Measurements from ENCODE around the gene IZUMO4.

The IZUMO4 gene

DNA sequence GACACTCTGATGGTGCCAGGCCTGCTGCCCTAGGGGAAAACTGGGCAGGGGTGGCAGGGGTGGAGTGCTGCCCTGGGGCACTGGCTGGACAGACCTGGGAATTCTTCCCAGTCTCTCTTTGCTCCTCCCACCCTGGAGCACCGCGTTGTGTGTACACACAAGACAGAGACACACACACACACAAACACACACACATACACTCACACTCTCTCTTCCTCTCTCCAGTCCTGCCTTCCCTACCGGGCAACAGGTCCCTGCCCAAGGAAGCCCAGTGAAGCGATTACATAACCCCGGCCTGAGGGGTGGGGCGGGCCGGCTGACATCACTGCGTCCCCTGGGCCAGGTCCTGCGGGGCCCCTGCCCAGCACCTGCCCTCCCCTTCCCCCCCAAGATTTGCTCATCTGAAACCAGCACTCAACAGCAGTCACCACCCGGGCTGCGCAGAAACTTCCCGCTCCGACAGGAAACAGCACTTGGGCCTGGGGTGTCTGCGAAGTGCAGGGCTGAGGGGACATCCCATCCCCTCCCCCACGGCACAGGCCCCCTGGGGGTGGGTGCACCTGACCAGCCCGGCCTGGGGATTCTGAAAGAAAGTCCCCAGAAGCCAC lies 46.9 kb upstream of the IZUMO4 start:
- peak overlapping the region; percentile 91 for H3K4me3 ChIP-seq
- DNase-seq (ENCODE audit: low spot score) = peak; percentile 92
- TF ChIP-seq, protein P1, sequence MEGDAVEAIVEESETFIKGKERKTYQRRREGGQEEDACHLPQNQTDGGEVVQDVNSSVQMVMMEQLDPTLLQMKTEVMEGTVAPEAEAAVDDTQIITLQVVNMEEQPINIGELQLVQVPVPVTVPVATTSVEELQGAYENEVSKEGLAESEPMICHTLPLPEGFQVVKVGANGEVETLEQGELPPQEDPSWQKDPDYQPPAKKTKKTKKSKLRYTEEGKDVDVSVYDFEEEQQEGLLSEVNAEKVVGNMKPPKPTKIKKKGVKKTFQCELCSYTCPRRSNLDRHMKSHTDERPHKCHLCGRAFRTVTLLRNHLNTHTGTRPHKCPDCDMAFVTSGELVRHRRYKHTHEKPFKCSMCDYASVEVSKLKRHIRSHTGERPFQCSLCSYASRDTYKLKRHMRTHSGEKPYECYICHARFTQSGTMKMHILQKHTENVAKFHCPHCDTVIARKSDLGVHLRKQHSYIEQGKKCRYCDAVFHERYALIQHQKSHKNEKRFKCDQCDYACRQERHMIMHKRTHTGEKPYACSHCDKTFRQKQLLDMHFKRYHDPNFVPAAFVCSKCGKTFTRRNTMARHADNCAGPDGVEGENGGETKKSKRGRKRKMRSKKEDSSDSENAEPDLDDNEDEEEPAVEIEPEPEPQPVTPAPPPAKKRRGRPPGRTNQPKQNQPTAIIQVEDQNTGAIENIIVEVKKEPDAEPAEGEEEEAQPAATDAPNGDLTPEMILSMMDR (IDR thresholded peaks at IDR 0.05) = no peak
- H3K27ac ChIP-seq = peak overlapping the region; percentile 90 to 99

DNA sequence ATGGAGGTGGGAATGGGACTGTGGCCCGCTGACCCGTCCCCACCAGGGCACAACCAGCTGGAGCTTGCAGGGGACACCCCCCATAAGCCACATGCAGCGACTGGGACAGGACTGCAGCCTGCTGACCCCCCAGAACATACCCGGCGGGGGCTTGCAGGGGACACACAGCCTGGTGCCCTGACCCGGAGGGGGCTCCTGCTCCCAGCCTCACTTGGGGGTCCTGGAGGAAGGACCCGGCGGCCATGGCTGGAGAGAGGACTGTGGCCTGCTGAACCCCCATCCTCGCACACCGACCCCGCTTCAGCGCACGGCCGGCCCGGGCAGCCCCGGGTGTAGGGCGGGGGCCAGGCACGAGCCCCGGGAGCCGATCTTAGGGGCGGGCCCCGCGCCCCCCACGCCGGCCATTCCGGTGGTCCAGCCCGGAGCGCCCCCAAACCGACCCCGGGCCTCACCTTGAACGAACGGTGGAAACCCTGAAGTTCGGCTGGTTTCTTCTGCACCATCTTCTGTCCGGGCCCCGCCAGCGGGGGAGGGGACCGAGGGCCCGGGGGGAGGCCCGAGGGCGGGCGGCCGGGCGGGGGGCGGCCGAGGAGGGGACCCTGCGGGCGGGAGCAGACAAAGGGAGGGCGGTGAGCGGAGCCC lies 46.2 kb upstream of the IZUMO4 start:
- TF ChIP-seq, protein P1 (IDR thresholded peaks at IDR 0.05) = no peak
- peak overlapping the region; percentile 90 to 99 for H3K27ac ChIP-seq
- peak overlapping the region; percentile 91 for H3K4me3 ChIP-seq
- DNase-seq (ENCODE audit: low spot score) = peak; percentile 77

DNA sequence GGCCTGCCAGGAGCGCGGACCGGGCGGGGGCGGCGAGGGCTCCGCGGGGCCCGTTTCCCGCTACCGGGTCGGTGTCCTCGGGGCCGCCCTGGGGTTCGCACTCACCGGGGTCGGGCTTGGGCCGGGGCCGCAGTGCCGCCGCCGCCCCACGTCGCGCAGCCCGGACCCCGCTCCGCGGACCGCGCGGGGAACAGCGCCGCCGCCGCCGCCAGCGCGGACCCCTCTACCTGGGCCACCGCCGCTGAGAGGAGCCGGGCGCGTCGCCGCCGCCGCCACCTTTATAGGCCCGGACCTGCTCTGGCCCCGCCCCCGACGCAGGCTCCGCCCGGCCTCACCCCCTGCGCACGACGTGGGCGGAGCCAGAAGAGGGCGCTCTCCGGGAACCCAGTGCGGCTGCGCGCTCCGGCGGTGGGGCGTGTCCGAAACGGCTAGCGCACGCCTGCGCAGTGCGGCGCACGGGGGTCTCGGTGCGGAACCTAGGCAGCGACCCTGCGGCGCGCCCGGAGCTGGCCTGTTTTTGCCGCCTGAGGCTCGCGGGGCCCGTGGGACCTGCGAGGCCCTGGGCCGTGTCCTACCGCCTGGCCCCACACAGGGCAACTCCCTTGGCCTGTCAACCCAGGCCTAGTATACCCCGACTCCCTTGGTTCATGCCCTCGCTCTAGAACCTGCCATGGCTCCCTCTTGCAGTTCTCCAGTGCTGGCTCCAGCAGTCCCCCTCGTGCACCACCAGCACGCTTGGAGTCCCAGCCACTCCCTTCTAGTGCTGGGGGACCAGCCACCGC lies 45.5 kb upstream of the IZUMO4 start, which contains the start of gene MKNK2:
Gene MKNK2, minus strand, starts transcription at position 254 of the 782 bp plus-strand sequence. CDS start 393 bp downstream, outside the sequence.
- DNase-seq (ENCODE audit: low spot score) = peak; percentile 92
- peak within 1 kb of the TSS; percentile 91 for H3K4me3 ChIP-seq
- TF ChIP-seq, protein P1 (IDR thresholded peaks at IDR 0.05) = no peak
- H3K27ac ChIP-seq = peak within 1 kb of the TSS; percentile 90 to 99

DNA sequence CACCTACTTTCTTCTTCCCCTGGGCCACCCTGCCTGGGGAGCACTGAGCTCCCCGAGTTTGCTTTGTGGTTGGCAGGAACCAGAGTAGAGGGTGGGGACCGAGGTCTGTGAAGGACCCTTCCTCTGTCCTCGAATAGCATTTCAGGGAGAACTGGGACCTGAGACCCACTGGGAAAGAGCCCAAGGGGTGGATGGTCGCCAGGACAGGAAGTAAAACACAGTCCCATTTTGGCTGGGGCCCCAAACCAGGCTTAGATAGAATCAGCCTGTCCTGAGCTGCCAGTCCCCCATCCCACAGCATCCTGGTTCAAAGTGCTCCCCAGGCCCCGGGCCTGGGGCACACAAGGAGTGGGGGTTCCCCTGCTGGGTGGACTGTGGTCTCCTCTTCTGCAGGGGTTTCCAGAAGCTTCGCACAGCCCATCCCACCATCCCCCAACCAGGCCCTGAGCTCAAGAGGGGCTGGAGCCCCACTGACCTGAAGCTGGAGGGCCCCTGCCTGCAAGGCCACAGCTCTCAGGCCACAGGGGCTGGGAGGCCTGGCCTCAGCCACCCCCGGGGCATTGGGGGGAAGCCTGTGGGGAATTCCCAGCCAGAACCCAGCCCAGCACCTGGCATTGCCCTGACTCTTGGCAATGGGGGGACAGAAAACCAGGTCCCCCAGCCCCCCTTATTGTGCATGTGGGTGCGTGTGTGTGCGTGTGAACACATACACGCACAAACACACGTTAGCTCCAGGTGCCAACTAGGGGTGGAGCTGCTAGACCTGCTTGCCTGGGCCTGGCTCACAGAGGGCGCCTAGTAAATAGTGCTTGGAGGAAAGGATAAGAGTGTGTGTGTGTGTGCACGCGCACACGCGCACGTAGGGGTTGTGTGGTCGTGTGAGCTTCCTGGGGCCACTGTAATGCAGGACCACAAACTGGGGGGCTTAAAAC lies 44.7 kb upstream of the IZUMO4 start:
- peak overlapping the region; percentile 91 for H3K4me3 ChIP-seq
- no peak for DNase-seq (ENCODE audit: low spot score)
- TF ChIP-seq, protein P1 (IDR thresholded peaks at IDR 0.05) = no peak

DNA sequence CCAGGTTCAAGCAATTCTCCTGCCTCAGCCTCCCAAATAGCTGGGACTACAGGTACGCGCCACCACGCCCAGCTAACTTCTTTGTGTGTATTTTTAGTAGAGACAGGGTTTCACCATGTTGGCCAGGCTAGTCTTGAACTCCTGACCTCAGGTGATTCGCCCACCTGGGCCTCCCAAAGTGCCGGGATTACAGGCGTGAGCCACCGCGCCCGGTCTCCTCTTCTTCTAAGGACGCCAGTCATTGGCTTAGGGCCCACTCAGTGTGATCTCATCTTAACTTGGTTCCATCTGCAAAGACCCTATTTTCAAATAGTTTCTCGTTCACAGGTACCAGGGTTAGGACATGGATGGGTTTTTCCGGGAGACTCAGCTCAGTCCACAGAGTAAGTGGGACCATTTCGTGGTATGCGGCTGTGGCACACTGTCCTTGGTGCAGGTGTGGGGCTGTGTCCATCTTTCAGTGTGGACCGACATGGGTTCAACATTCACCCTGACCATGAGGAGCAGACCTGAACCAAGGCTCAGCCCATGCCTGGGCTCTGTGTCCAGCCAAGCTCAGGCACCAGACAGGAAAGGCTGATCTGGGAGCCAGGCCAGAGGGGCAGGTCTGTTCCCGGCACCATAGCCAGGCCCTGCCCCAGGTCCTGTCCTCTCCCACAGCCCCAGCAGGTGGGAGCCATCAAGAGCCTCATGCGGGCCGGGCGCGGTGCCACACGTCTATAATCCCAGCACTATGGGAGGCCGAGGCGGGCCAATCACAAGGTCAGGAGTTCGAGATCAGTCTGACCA lies 42.9 kb upstream of the IZUMO4 start:
- DNase-seq (ENCODE audit: low spot score) = peak; percentile 81
- no peak overlapping the region for H3K4me3 ChIP-seq
- H3K27ac ChIP-seq = peak overlapping the region; percentile 57 to 66
- TF ChIP-seq, protein P1 (IDR thresholded peaks at IDR 0.05) = no peak

More for the DNA sequence above, 44.7 kb upstream of the IZUMO4 start:
- peak overlapping the region; percentile 90 to 99 for H3K27ac ChIP-seq

DNA sequence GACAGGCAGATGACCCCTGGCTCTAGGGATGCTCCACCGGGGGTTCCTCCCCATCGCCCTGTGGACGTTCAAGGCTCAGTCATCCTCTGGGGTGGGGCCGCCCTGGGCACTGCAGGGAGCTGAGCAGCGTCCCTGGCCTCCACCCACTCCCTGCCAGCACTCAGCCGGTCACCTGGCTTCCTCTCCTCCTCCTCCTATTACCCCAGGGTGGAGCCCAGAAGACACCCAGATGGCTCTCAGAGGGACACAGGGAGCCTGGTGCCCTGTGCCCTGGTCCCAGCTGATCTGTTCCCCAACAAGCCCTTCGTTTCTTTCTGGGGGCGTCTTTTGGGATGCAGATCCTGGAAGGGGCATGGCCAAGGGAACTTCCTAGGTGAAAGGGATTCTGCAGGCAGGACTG lies 42.0 kb upstream of the IZUMO4 start:
- no peak for DNase-seq (ENCODE audit: low spot score)
- TF ChIP-seq, protein P1 (IDR thresholded peaks at IDR 0.05) = no peak
- H3K27ac ChIP-seq = peak overlapping the region; percentile 28 to 57

More for the DNA sequence above, 42.0 kb upstream of the IZUMO4 start:
- H3K4me3 ChIP-seq = no peak overlapping the region
